ENCODE results near the gene MCTP1.

Gene MCTP1

GRCh38 chr5:94694671-94695070, 590.2 kb downstream of the MCTP1 start:
- no peak for DNase-seq (ENCODE audit: low spot score)

- no peak for DNase-seq (ENCODE audit: low spot score)
Measured at GRCh38 chr5:94693845-94694370, 591.0 kb downstream of the MCTP1 start.

GRCh38 chr5:94693043-94693822, 591.7 kb downstream of the MCTP1 start:
- DNase-seq (ENCODE audit: low spot score): peak; percentile 6

DNA sequence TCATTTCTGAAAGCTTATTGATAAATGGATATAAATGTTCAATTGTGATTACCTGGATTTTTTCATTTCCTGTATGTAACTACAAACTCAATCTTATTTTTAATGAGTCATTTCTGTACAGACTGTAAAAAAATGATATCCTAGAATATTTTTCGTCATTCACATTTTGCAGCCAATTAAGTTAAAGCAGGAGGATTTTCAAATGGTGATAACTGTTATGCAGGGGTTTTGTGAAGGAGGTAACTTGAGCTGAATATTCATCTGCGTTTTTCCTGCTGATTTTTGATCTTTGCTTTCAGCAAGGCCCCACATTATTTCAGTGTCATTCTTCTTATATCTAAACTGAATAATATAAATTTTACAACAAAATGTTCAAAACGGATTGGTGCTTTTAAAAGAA, 592.3 kb downstream of the MCTP1 start:
- DNase-seq (ENCODE audit: low spot score): no peak

DNA sequence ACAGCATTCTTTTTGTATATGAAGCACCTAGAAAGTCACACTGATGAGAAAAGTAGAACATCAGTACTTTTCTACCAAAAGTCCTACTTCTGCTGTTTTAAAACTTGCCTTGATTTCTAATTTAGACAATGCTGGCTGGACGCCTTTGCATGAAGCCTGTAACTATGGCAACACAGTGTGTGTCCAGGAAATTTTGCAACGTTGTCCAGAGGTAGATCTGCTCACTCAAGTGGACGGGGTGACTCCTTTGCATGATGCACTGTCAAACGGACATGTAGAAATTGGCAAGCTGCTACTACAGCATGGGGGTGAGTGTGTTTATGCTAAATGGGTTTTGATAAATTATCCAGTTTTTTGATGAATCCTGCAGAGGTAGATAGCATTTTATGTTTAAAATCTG, 592.9 kb downstream of the MCTP1 start:
- no peak for DNase-seq (ENCODE audit: low spot score)

DNA sequence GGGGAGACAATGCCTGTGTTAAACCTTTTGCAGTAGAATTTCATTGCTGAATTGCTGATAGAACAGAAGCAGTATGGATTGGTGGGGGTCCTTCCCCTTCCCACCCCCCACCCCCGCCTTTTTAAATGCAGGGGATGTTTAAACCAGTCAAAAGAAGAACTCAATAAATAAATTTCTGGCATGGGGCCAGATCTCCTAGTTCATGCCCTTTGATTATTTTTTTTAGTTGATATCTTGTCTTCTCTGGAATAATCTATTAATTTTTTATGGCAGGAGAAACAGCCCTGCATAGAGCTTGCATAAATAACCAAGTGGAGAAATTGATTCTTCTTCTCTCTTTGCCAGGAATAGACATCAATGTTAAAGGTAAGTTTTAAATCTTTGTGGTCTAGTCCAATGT, 593.6 kb downstream of the MCTP1 start:
- DNase-seq (ENCODE audit: low spot score): no peak

- no peak for DNase-seq (ENCODE audit: low spot score)
Measured at GRCh38 chr5:94690778-94691177, 594.1 kb downstream of the MCTP1 start.

GRCh38 chr5:94689908-94690307, 595.0 kb downstream of the MCTP1 start:
- no peak for DNase-seq (ENCODE audit: low spot score)

GRCh38 chr5:94682814-94683520, 601.9 kb downstream of the MCTP1 start:
- DNase-seq (ENCODE audit: low spot score): no peak

GRCh38 chr5:94675965-94676618, 608.8 kb downstream of the MCTP1 start:
- no peak for DNase-seq (ENCODE audit: low spot score)

GRCh38 chr5:94674490-94675382, 610.2 kb downstream of the MCTP1 start:
- no peak for DNase-seq (ENCODE audit: low spot score)

GRCh38 chr5:94672746-94673145, 612.1 kb downstream of the MCTP1 start:
- DNase-seq (ENCODE audit: low spot score): no peak

GRCh38 chr5:94670726-94671125, 614.2 kb downstream of the MCTP1 start:
- DNase-seq (ENCODE audit: low spot score): no peak

DNA sequence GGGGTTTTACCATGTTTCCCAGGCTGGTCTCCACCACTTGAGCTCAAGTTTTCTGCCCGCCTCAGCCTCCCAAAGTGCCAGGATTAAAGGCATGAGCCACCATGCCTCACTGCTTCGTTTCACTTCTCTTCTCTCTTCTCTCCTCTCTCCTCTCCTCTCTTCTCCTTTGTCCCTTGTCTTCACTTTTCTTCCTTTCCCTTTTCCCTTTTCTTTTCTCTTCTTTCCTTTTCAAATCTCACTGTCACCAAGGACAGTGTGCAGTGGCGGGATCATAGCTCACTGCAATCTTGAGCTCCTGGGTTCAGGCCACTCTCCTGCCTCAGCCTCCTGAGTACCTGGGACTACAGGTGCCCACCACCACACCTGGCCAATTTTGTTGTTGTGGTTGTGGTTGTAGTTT, 617.0 kb downstream of the MCTP1 start:
- DNase-seq (ENCODE audit: low spot score): no peak

DNA sequence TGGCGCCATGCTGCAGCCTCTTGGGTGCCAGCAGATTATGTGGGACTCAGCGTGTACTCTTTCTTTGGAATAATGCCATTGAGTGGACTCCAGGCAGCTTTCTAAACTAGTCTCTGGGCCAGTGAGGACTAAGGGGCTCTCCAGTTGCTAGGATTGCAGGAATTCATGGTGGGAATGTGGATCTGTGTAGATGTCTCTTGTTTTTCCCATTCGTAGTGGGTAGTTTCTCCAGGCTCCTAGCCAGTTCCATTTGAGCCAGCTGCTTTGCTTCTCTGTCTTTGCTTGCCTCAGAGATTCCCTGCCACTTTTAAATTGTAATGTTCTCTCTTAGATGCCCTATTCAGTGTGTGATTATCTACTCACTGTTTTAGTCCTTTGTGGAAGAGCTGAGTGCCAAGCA, 623.8 kb downstream of the MCTP1 start:
- no peak for DNase-seq (ENCODE audit: low spot score)

DNA sequence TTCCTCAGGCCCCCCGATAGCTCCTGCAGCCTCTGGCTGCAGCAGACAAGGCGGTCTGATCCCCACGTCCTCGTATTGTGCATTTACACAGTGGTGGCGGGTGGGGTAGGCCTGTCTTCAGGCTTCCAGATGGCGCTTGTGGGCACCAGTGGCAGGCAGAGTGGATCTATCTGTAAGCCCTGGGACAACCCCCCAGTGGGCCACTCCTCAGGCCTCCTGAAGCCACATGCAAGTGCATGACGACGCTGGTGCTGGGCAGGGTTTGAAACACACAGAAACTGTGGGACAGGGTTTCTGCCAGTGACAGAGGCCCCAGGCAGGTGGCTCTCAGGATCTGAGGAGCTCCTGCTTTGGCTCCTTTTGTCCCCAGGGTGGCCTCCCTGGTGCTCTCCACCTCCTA, 624.4 kb downstream of the MCTP1 start:
- DNase-seq (ENCODE audit: low spot score): no peak

DNA sequence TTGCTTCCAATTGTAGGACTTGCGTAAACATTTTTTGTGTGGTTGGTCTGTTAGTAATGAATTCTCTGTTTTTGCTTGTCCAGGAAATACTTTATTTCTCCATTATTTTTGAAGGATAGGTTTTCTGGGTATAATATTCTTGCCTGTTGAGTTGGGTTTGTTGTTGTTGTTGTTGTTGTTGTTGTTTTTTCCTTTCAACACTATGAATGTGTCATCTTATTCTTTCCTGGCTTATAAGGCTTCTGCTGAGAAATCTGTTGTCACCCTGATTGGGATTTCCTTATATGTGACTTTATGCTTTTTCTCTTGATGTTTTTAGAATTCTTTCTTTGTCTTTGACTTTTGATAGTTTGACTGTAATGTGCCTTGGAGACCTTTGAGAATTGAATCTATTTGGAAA, 626.6 kb downstream of the MCTP1 start:
- DNase-seq (ENCODE audit: low spot score): no peak
